Measurements from ENCODE around the gene VTI1A. TPM values are rescaled to one million over a fixed set of nuclear protein-coding genes. Genes with fewer than 3 reads are reported as not detected.

Gene VTI1A
- total and polyA plus RNA-seq, 2 of the 4 experiments (the other 2 are of a cell fraction), result 9.7 to 24.9 TPM

DNA sequence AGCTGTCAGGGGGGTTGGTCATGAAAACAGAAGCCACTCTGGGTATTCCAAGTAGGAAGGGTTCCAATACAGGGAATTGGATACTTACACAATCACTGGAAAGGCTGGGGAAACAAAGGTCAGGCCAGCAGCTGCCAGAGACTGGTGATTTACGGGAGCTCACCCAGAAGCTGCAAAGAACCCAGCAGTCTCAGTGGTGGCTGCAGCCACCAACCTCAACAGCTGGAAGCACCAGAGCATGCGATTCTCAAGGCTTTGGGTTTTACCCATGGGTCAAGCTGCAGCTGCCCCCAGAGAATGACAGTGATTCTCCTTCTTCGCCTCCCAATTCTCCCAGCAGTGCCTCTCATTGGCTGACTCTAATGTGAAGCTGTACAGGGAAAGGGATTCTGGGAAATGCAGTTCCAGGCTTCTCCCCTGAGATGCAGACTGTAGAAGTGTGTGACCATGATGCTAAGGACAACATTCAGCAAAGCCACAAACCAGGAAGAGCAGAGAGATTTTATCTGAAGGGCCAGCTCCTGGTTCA is 395.9 kb downstream of the VTI1A start:
- TF ChIP-seq RCOR1 (IDR thresholded peaks at IDR 0.05; ENCODE audit: insufficient replicate concordance, low read length), result no peak
- TF ChIP-seq, protein P1, sequence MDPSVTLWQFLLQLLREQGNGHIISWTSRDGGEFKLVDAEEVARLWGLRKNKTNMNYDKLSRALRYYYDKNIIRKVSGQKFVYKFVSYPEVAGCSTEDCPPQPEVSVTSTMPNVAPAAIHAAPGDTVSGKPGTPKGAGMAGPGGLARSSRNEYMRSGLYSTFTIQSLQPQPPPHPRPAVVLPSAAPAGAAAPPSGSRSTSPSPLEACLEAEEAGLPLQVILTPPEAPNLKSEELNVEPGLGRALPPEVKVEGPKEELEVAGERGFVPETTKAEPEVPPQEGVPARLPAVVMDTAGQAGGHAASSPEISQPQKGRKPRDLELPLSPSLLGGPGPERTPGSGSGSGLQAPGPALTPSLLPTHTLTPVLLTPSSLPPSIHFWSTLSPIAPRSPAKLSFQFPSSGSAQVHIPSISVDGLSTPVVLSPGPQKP (IDR thresholded peaks at IDR 0.05; ENCODE audit: borderline replicate concordance, low read depth, low read length), result no peak
- TF ChIP-seq FOS (IDR thresholded peaks at IDR 0.05; ENCODE audit: low read depth, low read length), result no peak
- TF ChIP-seq NFE2L2 (IDR thresholded peaks at IDR 0.05; ENCODE audit: low read depth, low read length), result no peak
- TF ChIP-seq, protein P2, sequence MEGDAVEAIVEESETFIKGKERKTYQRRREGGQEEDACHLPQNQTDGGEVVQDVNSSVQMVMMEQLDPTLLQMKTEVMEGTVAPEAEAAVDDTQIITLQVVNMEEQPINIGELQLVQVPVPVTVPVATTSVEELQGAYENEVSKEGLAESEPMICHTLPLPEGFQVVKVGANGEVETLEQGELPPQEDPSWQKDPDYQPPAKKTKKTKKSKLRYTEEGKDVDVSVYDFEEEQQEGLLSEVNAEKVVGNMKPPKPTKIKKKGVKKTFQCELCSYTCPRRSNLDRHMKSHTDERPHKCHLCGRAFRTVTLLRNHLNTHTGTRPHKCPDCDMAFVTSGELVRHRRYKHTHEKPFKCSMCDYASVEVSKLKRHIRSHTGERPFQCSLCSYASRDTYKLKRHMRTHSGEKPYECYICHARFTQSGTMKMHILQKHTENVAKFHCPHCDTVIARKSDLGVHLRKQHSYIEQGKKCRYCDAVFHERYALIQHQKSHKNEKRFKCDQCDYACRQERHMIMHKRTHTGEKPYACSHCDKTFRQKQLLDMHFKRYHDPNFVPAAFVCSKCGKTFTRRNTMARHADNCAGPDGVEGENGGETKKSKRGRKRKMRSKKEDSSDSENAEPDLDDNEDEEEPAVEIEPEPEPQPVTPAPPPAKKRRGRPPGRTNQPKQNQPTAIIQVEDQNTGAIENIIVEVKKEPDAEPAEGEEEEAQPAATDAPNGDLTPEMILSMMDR (conservative IDR thresholded peaks at IDR 0.05; ENCODE audit: low read depth, low read length), result no peak
- TF ChIP-seq MAZ (IDR thresholded peaks at IDR 0.05; ENCODE audit: borderline replicate concordance, low read depth, low read length), result no peak
- no peak for TF ChIP-seq POLR2A (IDR thresholded peaks at IDR 0.05; ENCODE audit: low read depth, low read length)
- TF ChIP-seq, protein P3, sequence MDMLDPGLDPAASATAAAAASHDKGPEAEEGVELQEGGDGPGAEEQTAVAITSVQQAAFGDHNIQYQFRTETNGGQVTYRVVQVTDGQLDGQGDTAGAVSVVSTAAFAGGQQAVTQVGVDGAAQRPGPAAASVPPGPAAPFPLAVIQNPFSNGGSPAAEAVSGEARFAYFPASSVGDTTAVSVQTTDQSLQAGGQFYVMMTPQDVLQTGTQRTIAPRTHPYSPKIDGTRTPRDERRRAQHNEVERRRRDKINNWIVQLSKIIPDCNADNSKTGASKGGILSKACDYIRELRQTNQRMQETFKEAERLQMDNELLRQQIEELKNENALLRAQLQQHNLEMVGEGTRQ (IDR thresholded peaks at IDR 0.05; ENCODE audit: low read depth, low read length), result no peak
- TF ChIP-seq RAD21 (IDR thresholded peaks at IDR 0.05; ENCODE audit: low read length), result no peak
- no peak for TF ChIP-seq BHLHE40 (IDR thresholded peaks at IDR 0.05; ENCODE audit: low read depth, low read length)
- no peak for TF ChIP-seq MXI1 (IDR thresholded peaks at IDR 0.05; ENCODE audit: borderline replicate concordance, low read depth, low read length)
- TF ChIP-seq CHD1 (IDR thresholded peaks at IDR 0.05; ENCODE audit: low read depth, low read length), result no peak
- TF ChIP-seq RFX5 (IDR thresholded peaks at IDR 0.05; ENCODE audit: low read depth, low read length), result no peak
- TF ChIP-seq SMC3 (IDR thresholded peaks at IDR 0.05; ENCODE audit: low read depth, low read length), result no peak
- no peak for TF ChIP-seq MAFK (IDR thresholded peaks at IDR 0.05; ENCODE audit: low read depth, low read length)
- no peak for TF ChIP-seq CEBPB (IDR thresholded peaks at IDR 0.05; ENCODE audit: low read depth, low read length)
- ChIA-PET POLR2A (ENCODE audit: unreplicated experiment) (no interaction called here), CTCF (no interaction called here)
- Histone ChIP-seq H3K4me2 (ENCODE audit: low read depth, low read length) (no peak overlapping the region), H2BK20ac (ENCODE audit: low read depth, low read length) (no peak overlapping the region), H3K9me3 (ENCODE audit: control insufficient read depth, insufficient read depth, low read length) (peaks cover 11% of the 10 kb centered on the region), H3K27me3 (ENCODE audit: control insufficient read depth, insufficient read depth, low read length) (no peaks in the 10 kb centered on the region; the same call in 1 of the 2 replicates), H3K27ac (ENCODE audit: insufficient read depth, low read length) (no peak overlapping the region), H3K23ac (ENCODE audit: low read depth, low read length) (no peak overlapping the region), H3K79me1 (ENCODE audit: low read depth in 1 of 2, low read length in 2 of 2) (no peaks in the 10 kb centered on the region), H4K91ac (ENCODE audit: insufficient read depth, low read depth, low read length) (no peak overlapping the region), H3K9me1 (ENCODE audit: insufficient read depth, low read length) (no peaks in the 10 kb centered on the region), H4K5ac (ENCODE audit: low read depth, low read length) (no peak overlapping the region), H2BK5ac (ENCODE audit: low read depth, low read length, poor library complexity, severe bottlenecking) (no peak overlapping the region), H2AK5ac (ENCODE audit: low read depth, low read length) (no peak overlapping the region), H3K56ac (ENCODE audit: extremely low read depth, insufficient read depth, low read length) (no peak overlapping the region), H3K4me1 (ENCODE audit: control insufficient read depth, insufficient read depth, low read length) (no peaks in the 10 kb centered on the region), H4K8ac (ENCODE audit: low read depth in 2 of 2, low read length in 2 of 2) (no peak overlapping the region), H4K20me1 (ENCODE audit: insufficient read depth, low read length) (no peaks in the 10 kb centered on the region), H3K14ac (replicated peaks; ENCODE audit: low read depth, low read length) (no peak overlapping the region), H2BK120ac (ENCODE audit: low read depth, low read length) (no peak overlapping the region), H3K36me3 (ENCODE audit: control insufficient read depth, insufficient read depth, low read length) (no peaks in the 10 kb centered on the region), H2BK15ac (ENCODE audit: low read depth, low read length) (no peak overlapping the region), H3K4ac (ENCODE audit: low read depth, low read length) (no peak overlapping the region), H2AFZ (replicated peaks; ENCODE audit: low read length, poor library complexity) (no peak overlapping the region), H3K4me3 (ENCODE audit: insufficient read depth, low read depth, low read length) (no peak overlapping the region), H3K18ac (ENCODE audit: low read depth, low read length) (no peak overlapping the region), H3K9ac (ENCODE audit: low read depth, low read length) (no peak overlapping the region), H2AK9ac (replicated peaks; ENCODE audit: low read depth, low read length, poor library complexity) (no peak overlapping the region)
- in situ Hi-C loops (cut with MboI; ENCODE audit: low sequenced_read_pairs), result no loop called here
- BruUV-seq (replicated peaks), result no TSS peak
- dilution Hi-C loops (cut with HindIII; ENCODE audit: low sequenced_read_pairs, unreplicated experiment), result no loop called here
- intact Hi-C loops (cut with micrococcal nuclease), result no loop called here
- WGBS, 2 experiments (ENCODE audit: extremely low coverage in 2 of 2, insufficient read length in 1 of 2), result no CpG with 5 or more reads among the region's 3 CpGs
- DNase-seq (peak; percentile 7), ATAC-seq (ENCODE audit: low read depth) (peak; percentile 90)

Data from IMR-90 (cell line).